Prostate gland (tissue), 2 donors: ENCODE data around the gene GUCY2C.

Source experiments
- POLR2A ChIP-seq: fragments of 450-650 bp; IDR thresholded peaks from one replicate; pipeline ENCODE4 v1.6.1; 2016; ENCODE audit warnings: antibody characterized with exemption, mild to moderate bottlenecking
- TF ChIP-seq, protein P1 (sequence below), 4 experiments: fragments of 200-600 bp in 2 of 4; fragments of 450-650 bp in 2 of 4; sonication (generic) in 2 of 4; IDR thresholded peaks; 1 replicate in 3 of 4; 2 replicates in 1 of 4; pipeline ENCODE4 v1.5.1; 2016 to 2019; ENCODE audit warnings: antibody characterized with exemption in 4 of 4, mild to moderate bottlenecking in 2 of 4, moderate library complexity in 2 of 4

DNA sequence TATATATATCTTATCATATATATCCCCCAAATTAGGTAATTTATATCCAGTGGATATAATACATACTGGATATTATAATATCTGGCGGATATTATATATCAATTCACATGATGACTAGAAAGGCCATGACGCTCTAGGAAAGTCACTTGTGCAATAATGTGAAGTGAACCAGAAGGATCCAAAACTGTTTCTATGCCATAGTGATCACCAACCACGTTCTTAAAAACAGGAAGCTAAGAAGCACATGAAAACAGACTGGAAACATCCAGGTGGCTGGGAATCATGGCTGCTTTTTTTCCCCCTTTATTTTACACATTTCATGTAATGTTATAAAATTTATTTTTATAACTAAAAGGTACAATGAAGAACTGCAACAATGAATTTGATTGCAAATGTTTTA lies 1.4 kb downstream of the GUCY2C start:
- TF ChIP-seq POLR2A: no peak
- TF ChIP-seq, protein P1, sequence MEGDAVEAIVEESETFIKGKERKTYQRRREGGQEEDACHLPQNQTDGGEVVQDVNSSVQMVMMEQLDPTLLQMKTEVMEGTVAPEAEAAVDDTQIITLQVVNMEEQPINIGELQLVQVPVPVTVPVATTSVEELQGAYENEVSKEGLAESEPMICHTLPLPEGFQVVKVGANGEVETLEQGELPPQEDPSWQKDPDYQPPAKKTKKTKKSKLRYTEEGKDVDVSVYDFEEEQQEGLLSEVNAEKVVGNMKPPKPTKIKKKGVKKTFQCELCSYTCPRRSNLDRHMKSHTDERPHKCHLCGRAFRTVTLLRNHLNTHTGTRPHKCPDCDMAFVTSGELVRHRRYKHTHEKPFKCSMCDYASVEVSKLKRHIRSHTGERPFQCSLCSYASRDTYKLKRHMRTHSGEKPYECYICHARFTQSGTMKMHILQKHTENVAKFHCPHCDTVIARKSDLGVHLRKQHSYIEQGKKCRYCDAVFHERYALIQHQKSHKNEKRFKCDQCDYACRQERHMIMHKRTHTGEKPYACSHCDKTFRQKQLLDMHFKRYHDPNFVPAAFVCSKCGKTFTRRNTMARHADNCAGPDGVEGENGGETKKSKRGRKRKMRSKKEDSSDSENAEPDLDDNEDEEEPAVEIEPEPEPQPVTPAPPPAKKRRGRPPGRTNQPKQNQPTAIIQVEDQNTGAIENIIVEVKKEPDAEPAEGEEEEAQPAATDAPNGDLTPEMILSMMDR (IDR thresholded peaks at IDR 0.05): no peak
